NCI-H146 (cell line): Measurements from ENCODE around the gene PNN.
"Not testable (repeated sequence)": the region's sequence is repeated elsewhere in the genome, so short reads cannot be mapped to it uniquely, and the experiment has no call there.

ENCODE experiments used
- DNase-seq: peaks from one replicate; lab custom pipeline; 2025; lab: John Stamatoyannopoulos, UW

Gene PNN

GRCh38 chr14:39181026-39181692 lies 6.1 kb downstream of the PNN start:
- no peak for DNase-seq

GRCh38 chr14:39181693-39182047 lies 6.6 kb downstream of the PNN start:
- no peak for DNase-seq

GRCh38 chr14:39182770-39183684 lies 8.0 kb downstream of the PNN start:
- no peak for DNase-seq

- not testable (repeated sequence) for DNase-seq
Observed at GRCh38 chr14:39183685-39184003, 8.6 kb downstream of the PNN start.

GRCh38 chr14:39184628-39185255 lies 9.7 kb downstream of the PNN start:
- no peak for DNase-seq

- DNase-seq = no peak
Observed at GRCh38 chr14:39185256-39186049, 10.4 kb downstream of the PNN start.

- DNase-seq = no peak
Observed at GRCh38 chr14:39186941-39187525, 12.0 kb downstream of the PNN start.

GRCh38 chr14:39203659-39204606 lies 28.9 kb downstream of the PNN start:
- DNase-seq = peak; percentile 19

- not testable (repeated sequence) for DNase-seq
Observed at GRCh38 chr14:39207430-39207829, 32.4 kb downstream of the PNN start.

GRCh38 chr14:39211109-39211741 lies 36.2 kb downstream of the PNN start:
- DNase-seq = no peak

GRCh38 chr14:39212034-39212433 lies 37.0 kb downstream of the PNN start:
- no peak for DNase-seq

GRCh38 chr14:39212693-39213092 lies 37.6 kb downstream of the PNN start:
- DNase-seq = no peak

- DNase-seq = peak; percentile 1
Observed at GRCh38 chr14:39217214-39217879, 42.3 kb downstream of the PNN start.

GRCh38 chr14:39218171-39218769 lies 43.2 kb downstream of the PNN start:
- no peak for DNase-seq

- no peak for DNase-seq
Observed at GRCh38 chr14:39219075-39219499, 44.0 kb downstream of the PNN start.

GRCh38 chr14:39220473-39220872 lies 45.4 kb downstream of the PNN start:
- not testable (repeated sequence) for DNase-seq

GRCh38 chr14:39228044-39228443 lies 53.0 kb downstream of the PNN start:
- DNase-seq = no peak

- no peak for DNase-seq
Observed at GRCh38 chr14:39228509-39229221, 53.6 kb downstream of the PNN start.

GRCh38 chr14:39229222-39229543 lies 54.1 kb downstream of the PNN start:
- DNase-seq = no peak
